NCI-H446 (cell line): ENCODE measurements around the gene PLXNB3.

Experiments used
- DNase-seq, 2 experiments: peaks; one replicate each; lab custom pipeline; 2025; lab: John Stamatoyannopoulos, UW

PLXNB3 gene

GRCh38 chrX:153761863-153762262 is 2.2 kb upstream of the PLXNB3 start:
- no peak for DNase-seq

GRCh38 chrX:153762626-153763173 is 1.3 kb upstream of the PLXNB3 start:
- DNase-seq: no peak

GRCh38 chrX:153763298-153763932 is 634 bp upstream of the PLXNB3 start:
- DNase-seq: no peak

GRCh38 chrX:153764786-153765137 is 713 bp downstream of the PLXNB3 start:
- no peak for DNase-seq

- DNase-seq: no peak
Observed at GRCh38 chrX:153765138-153766079, 1.4 kb downstream of the PLXNB3 start.

GRCh38 chrX:153766098-153766817 is 2.2 kb downstream of the PLXNB3 start:
- no peak for DNase-seq

- DNase-seq: no peak
Observed at GRCh38 chrX:153766871-153767673, 3.0 kb downstream of the PLXNB3 start.

GRCh38 chrX:153767674-153768055 is 3.6 kb downstream of the PLXNB3 start:
- DNase-seq: no peak

- no peak for DNase-seq
Observed at GRCh38 chrX:153768311-153769157, 4.5 kb downstream of the PLXNB3 start.

GRCh38 chrX:153769158-153769864 is 5.3 kb downstream of the PLXNB3 start:
- DNase-seq: no peak

GRCh38 chrX:153769865-153770600 is 6.0 kb downstream of the PLXNB3 start:
- no peak for DNase-seq

GRCh38 chrX:153770601-153771414 is 6.8 kb downstream of the PLXNB3 start:
- no peak for DNase-seq

GRCh38 chrX:153771415-153772315 is 7.6 kb downstream of the PLXNB3 start:
- DNase-seq: no peak

- DNase-seq: no peak
Observed at GRCh38 chrX:153772316-153773217, 8.5 kb downstream of the PLXNB3 start.

- no peak for DNase-seq
Observed at GRCh38 chrX:153773218-153773611, 9.2 kb downstream of the PLXNB3 start.
